ENCODE data around the gene LMF1.

The LMF1 gene

DNA sequence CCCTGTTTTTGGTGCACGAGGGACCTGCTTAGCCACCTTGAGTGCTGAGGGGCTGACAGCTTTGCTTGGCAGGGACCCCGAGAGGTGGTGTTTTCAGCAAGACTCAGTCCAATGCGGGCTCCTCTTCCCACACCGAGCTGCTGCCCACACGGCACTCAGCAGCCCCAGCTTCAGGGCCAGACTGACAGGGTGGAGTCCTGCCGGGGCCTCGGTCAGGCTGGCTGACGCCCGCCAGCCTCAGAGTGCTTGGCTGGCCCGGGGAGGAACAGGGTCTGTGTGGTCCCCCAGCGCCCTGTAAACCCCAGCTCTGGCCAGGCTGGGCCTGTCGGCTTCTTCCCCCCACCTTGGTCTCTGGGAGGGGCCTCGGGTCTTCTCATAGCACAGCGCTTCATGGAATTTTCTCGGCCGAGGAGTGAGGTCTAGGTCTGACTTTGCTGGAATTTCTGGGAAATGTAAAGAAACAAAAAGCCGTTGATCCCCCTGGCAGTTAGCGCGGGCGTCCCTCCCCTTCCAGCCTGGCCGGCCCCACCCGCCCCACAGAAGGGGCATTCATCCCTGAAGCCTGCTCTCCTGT lies 13.4 kb upstream of the LMF1 start:
- H3K27ac ChIP-seq, result no peak overlapping the region
- TF ChIP-seq, protein P1, sequence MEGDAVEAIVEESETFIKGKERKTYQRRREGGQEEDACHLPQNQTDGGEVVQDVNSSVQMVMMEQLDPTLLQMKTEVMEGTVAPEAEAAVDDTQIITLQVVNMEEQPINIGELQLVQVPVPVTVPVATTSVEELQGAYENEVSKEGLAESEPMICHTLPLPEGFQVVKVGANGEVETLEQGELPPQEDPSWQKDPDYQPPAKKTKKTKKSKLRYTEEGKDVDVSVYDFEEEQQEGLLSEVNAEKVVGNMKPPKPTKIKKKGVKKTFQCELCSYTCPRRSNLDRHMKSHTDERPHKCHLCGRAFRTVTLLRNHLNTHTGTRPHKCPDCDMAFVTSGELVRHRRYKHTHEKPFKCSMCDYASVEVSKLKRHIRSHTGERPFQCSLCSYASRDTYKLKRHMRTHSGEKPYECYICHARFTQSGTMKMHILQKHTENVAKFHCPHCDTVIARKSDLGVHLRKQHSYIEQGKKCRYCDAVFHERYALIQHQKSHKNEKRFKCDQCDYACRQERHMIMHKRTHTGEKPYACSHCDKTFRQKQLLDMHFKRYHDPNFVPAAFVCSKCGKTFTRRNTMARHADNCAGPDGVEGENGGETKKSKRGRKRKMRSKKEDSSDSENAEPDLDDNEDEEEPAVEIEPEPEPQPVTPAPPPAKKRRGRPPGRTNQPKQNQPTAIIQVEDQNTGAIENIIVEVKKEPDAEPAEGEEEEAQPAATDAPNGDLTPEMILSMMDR (IDR thresholded peaks at IDR 0.05), result no peak

DNA sequence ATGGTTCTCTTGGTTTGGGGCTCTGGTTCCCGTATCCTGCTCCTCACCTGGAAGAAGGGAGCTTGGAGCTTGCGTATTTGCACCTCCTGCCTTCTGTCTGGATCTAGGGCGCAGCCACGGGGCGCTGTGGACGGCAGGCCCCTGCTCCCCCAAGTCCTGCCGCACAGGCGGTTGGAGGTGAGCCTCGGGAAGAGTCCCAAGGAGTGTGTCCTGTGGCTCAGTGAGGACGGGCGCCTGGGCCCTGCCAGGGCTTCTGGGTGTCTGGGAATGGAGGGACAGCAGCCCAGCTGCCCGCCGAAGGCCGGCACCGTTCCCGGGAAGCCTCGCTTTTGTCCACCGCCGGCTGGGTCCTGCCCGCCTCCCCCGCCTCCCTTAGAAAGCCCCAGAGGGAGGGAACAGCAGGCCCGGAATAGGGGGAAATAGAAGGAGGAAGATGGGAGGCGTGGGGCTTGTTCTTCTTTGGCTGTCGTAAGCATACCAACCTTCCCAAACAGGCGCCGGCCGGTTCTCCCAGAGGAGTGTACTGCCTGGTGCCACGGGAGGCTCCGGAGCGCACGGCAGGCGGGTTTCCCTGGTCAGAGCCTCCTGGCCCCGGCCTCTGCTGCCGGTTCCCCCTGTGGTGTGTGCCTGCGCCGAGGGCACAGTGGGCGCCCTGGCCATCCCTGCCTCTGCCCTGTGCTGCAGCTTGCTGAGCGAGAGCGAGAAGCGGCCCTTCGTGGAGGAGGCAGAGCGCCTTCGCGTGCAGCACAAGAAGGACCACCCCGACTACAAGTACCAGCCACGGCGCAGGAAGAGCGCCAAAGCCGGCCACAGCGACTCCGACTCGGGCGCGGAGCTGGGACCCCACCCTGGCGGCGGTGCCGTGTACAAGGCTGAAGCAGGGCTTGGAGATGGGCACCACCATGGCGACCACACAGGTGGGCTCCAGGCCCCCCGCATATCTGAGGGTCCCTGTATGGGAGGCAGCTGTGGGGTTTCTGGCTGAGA lies 12.6 kb upstream of the LMF1 start:
- no peak for TF ChIP-seq ZFX (IDR thresholded peaks at IDR 0.05; ENCODE audit: borderline replicate concordance)
- TF ChIP-seq, protein P1 (IDR thresholded peaks at IDR 0.05), result no peak
- no peak overlapping the region for H3K27ac ChIP-seq

DNA sequence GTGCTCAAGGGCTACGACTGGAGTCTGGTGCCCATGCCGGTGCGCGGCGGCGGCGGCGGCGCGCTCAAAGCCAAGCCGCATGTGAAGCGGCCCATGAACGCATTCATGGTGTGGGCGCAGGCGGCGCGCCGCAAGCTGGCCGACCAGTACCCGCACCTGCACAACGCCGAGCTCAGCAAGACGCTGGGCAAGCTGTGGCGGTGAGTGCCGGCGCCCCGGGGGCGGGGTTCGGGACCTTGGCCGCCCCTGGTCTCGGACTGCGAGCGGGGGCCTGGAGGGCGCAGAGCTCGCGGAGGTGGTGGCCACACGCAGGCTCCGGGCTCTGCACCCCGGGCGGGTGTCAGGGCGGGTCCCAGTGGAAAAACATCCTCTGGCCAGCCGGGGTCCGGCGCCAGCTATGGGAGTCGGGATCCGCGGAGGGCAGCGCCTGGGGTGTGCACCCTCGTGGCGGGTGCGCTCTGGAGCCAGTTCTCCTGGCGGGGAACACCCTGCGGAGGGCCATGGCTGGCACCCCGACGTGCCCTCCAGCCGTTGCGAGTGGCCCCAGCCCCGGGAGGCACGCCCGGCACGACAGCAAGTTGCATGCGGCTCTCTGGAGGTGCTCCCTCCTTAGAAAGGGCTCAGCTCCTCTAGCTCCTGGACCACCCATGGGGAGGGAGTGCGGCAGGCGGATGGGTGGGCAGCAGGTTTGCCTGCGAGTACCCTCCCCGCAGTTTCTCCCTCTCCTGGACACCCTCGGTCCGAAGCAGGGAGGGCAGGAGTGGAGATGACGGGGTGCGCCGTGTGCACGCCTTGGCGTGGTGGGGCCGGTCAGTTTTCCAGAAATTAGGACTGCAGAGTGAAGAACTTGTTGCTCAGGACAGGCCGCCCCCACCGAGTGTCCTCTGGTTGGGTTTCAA lies 11.6 kb upstream of the LMF1 start:
- TF ChIP-seq, protein P1 (IDR thresholded peaks at IDR 0.05), result no peak
- no peak for TF ChIP-seq ZFX (IDR thresholded peaks at IDR 0.05; ENCODE audit: borderline replicate concordance)
- H3K27ac ChIP-seq, result no peak overlapping the region

DNA sequence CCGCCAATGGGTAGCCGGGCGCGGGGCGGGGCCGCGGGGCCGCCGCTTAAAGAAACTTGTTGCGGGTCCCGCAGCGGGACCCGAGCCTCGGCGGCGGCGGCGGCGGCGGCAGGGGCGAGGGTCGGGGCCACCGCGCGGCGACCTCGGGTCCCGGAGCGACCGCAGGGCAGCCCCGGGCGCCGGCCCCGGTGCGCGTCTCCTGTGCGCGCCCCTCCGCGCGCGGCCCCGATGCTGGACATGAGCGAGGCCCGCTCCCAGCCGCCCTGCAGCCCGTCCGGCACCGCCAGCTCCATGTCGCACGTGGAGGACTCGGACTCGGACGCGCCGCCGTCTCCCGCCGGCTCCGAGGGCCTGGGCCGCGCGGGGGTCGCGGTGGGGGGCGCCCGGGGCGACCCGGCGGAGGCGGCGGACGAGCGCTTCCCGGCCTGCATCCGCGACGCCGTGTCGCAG lies 10.9 kb upstream of the LMF1 start, which contains the start of gene SOX8:
Gene SOX8 (plus strand): TSS at position 76 of the 450 bp plus-strand sequence. CDS start 153 bp downstream, at position 229.
- TF ChIP-seq, protein P1 (IDR thresholded peaks at IDR 0.05), result no peak
- TF ChIP-seq ZFX (IDR thresholded peaks at IDR 0.05; ENCODE audit: borderline replicate concordance), result no peak
- H3K27ac ChIP-seq, result no peak within 1 kb of the TSS

DNA sequence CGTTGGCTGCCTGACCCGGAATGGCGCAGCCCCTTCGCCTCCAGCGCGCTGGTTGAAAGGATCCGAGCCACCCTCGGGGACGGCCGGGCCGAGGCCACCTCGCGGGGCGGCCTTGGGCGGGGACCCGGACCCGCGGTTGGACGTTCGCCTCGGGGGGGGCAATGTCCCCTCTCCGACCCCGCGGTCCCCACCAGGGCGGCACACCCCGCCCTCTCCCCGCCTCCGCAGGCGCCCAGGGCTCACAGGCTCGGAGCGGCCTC lies 9.7 kb upstream of the LMF1 start:
- no peak for TF ChIP-seq ZFX (IDR thresholded peaks at IDR 0.05; ENCODE audit: borderline replicate concordance)
- TF ChIP-seq, protein P1 (IDR thresholded peaks at IDR 0.05), result no peak
- H3K27ac ChIP-seq, result no peak overlapping the region

DNA sequence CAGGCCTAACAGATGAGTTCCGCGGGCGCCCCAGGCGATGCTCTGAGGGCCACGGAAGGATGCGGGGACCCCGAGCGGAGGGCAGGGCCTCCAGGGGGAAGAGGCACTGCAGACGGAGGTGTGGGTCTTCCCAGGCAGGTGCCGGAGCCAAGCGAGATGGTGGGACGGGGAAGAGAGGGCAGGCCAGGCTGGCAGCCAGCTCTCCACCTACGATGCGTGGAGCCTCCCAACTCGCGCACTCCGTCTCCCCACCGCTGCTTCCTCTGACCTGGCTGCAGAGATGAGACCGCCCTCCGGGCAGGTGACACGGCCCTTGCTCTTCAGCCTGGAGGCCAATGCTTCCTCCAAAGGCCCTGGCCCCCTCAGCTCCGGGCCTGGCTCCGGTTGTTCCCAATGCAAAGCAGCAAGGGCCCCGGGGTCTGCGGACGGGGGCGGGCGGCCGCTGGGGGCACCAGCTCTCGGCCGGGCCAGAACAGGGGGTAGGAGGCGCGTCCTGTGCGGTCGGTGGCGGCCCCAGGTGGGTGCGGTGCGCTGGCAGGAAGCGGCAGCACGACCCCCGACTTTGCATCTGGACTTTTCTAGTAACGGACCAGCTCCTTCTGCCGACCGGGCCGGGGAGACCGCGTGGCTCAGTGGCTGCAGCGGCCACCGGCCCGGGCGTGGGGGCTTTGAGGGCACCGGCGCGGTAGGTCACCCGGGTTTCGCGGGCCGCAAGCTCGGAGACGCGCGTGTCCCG lies 9.2 kb upstream of the LMF1 start:
- H3K27ac ChIP-seq, result no peak overlapping the region
- TF ChIP-seq, protein P1 (IDR thresholded peaks at IDR 0.05), result no peak
- TF ChIP-seq ZFX (IDR thresholded peaks at IDR 0.05; ENCODE audit: borderline replicate concordance), result no peak
